Muscle layer of duodenum (tissue), 2 donors: Measurements from ENCODE around the gene KRT40.

Experiments used
- H3K27ac ChIP-seq: one replicate; pipeline ENCODE4 v1.7.0; 2013; ENCODE audit warnings: mild to moderate bottlenecking, low read length
- H3K27me3 ChIP-seq: one replicate; pipeline ENCODE4 v1.7.0; 2013; ENCODE audit warnings: low read depth, mild to moderate bottlenecking, control low read depth, low read length
- H3K36me3 ChIP-seq, 2 donors: one replicate each; pipeline ENCODE4 v1.7.0; 2013; ENCODE audit warnings: low read length in 2 of 2, control low read depth in 1 of 2, mild to moderate bottlenecking in 1 of 2; ENCODE audit not compliant: insufficient read depth in 2 of 2, control insufficient read depth in 1 of 2
- H3K4me1 ChIP-seq, 2 donors: one replicate each; pipeline ENCODE4 v1.7.0; 2013; ENCODE audit warnings: low read length in 2 of 2, mild to moderate bottlenecking in 2 of 2, control low read depth in 1 of 2, moderate library complexity in 1 of 2; ENCODE audit not compliant: insufficient read depth in 2 of 2, control insufficient read depth in 1 of 2
- H3K4me3 ChIP-seq, 2 donors: one replicate each; pipeline ENCODE4 v1.7.0; 2013; ENCODE audit warnings: low read length in 2 of 2, low read depth in 1 of 2, mild to moderate bottlenecking in 1 of 2
- H3K9me3 ChIP-seq, 2 donors: one replicate each; pipeline ENCODE4 v1.7.0; 2013; ENCODE audit warnings: low read length in 2 of 2, control low read depth in 1 of 2, mild to moderate bottlenecking in 1 of 2; ENCODE audit not compliant: control insufficient read depth in 1 of 2
- donor health status: healthy.

KRT40 gene

DNA sequence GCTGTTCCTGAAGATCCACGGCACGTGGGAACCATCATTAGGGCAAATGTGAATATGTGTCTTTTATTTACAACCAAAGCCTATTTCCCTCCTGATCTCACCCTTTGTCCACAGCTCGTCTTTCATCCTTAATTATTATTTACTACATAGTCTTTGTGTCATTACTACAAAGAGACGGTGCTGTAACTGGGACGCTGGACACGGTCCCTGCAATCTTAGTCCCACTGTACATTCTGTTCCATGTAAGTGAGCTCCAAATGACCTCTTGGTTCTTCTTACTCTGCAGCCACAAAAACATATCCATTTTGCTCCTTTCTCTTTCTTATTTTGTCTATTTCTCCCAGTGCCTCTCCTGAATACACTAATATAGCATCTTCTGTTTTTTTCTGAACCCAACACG lies 34.0 kb downstream of the KRT40 start:
- H3K4me3 ChIP-seq: no peak overlapping the region
- no peaks in the 10 kb centered on the region for H3K36me3 ChIP-seq
- no peaks in the 10 kb centered on the region for H3K9me3 ChIP-seq
- no peak overlapping the region for H3K27ac ChIP-seq
- H3K27me3 ChIP-seq: peaks cover 4% of the 10 kb centered on the region
- no peaks in the 10 kb centered on the region for H3K4me1 ChIP-seq

- H3K4me3 ChIP-seq: no peak overlapping the region
- H3K36me3 ChIP-seq: no peaks in the 10 kb centered on the region
- no peaks in the 10 kb centered on the region for H3K4me1 ChIP-seq
- H3K27me3 ChIP-seq: peaks cover 4% of the 10 kb centered on the region
- no peaks in the 10 kb centered on the region for H3K9me3 ChIP-seq
- no peak overlapping the region for H3K27ac ChIP-seq
Observed at GRCh38 chr17:40949418-40949817, 34.7 kb downstream of the KRT40 start.

DNA sequence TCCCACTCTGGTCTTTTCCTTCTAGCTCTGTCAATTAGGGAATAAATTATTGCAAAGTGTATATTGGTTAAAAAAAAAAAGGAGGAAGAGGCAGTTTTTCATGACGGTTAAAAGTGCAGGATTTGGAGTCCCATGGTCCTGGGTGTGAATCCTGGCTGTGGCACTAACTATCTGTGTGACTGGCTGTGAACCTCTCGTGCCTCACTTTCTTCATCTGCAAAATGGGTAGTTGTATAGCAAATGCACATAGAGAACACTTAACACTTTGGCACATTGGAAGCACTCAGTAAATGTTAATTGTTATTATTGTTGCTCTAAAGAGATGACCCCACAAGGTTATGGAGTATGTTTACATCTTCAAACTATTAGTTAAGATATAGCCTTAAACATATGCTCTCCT lies 36.2 kb downstream of the KRT40 start:
- Histone ChIP-seq H3K9me3 (no peaks in the 10 kb centered on the region), H3K27ac (no peak overlapping the region), H3K36me3 (no peaks in the 10 kb centered on the region), H3K27me3 (peaks cover 4% of the 10 kb centered on the region), H3K4me3 (no peak overlapping the region), H3K4me1 (no peaks in the 10 kb centered on the region)

DNA sequence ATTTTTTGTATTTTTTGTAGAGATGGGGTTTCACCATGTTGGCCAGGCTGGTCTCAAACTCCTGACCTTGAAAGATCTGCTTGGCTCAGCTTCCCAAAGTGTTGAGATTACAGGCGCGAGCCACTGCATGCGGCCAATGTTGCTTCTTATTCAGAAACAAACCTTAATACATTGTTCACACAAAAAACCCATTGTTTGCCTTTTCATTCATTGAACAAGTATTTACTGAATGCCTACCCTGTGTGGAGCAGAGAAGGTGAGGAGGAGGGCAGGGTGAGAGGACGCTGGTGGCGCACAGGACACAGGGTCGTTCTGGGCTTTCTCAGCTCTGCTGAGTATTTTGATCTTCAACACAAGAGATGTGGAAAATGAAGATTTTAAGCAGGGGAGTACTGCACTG lies 38.7 kb downstream of the KRT40 start:
- Histone ChIP-seq H3K4me3 (no peak overlapping the region), H3K4me1 (no peaks in the 10 kb centered on the region), H3K36me3 (no peaks in the 10 kb centered on the region), H3K27ac (no peak overlapping the region), H3K27me3 (peaks cover 4% of the 10 kb centered on the region), H3K9me3 (no peaks in the 10 kb centered on the region)

DNA sequence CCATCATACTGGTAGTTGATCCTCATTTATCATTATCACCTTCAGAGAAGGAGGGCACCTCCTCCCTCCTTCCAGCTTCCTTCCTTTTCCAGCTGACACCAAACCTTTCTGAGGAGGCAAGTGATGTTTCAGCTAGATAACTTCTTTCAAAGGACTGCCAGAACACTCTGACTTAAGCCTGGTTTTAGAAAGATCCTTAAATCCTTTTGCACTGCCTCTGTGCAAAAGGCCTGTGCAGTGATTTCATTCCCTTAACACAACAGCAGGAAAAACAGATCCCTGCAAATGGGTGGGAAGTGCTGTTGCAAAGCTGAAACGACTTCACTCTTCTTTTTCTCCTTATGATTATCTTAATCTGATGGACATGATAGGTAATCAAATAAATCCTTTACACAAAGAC lies 39.6 kb downstream of the KRT40 start:
- H3K36me3 ChIP-seq: no peaks in the 10 kb centered on the region
- no peaks in the 10 kb centered on the region for H3K4me1 ChIP-seq
- peaks cover 4% of the 10 kb centered on the region for H3K27me3 ChIP-seq
- no peak overlapping the region for H3K27ac ChIP-seq
- no peak overlapping the region for H3K4me3 ChIP-seq
- H3K9me3 ChIP-seq: no peaks in the 10 kb centered on the region

DNA sequence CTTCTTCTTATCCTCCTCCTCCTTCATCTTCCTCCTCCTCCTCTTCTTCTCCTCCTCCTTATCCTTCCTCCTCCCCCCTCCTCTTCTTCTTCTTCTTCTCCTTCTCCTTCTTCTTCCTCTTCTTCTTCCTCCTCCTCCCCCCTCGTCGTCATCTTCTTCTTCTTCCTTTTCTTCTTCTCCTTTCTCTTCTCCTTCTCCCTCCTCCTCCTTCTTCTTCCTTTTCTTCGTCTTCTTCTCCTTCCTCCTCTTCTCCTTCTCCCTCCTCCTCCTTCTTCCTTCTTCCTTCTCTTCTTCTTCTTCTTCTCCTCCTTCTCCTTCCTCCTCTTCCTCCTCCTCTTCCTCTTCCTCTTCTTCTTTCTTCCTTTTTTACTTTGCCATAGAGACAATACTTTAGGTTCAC lies 41.6 kb downstream of the KRT40 start:
- no peak overlapping the region for H3K4me3 ChIP-seq
- H3K36me3 ChIP-seq: no peaks in the 10 kb centered on the region
- H3K4me1 ChIP-seq: no peaks in the 10 kb centered on the region
- H3K27me3 ChIP-seq: peaks cover 4% of the 10 kb centered on the region
- no peaks in the 10 kb centered on the region for H3K9me3 ChIP-seq
- H3K27ac ChIP-seq: no peak overlapping the region

GRCh38 chr17:40940266-40940665 lies 43.9 kb downstream of the KRT40 start:
- Histone ChIP-seq H3K4me1 (peaks cover 0 to 4% of the 10 kb centered on the region in 2 donors), H3K27me3 (no peaks in the 10 kb centered on the region), H3K27ac (no peak overlapping the region), H3K4me3 (no peak overlapping the region), H3K9me3 (no peaks in the 10 kb centered on the region), H3K36me3 (no peaks in the 10 kb centered on the region)

- Histone ChIP-seq H3K36me3 (no peaks in the 10 kb centered on the region), H3K4me3 (no peak overlapping the region), H3K27ac (no peak overlapping the region), H3K27me3 (no peaks in the 10 kb centered on the region), H3K4me1 (peaks cover 0 to 4% of the 10 kb centered on the region in 2 donors), H3K9me3 (no peaks in the 10 kb centered on the region)
Observed at GRCh38 chr17:40938981-40939380, 45.1 kb downstream of the KRT40 start.

DNA sequence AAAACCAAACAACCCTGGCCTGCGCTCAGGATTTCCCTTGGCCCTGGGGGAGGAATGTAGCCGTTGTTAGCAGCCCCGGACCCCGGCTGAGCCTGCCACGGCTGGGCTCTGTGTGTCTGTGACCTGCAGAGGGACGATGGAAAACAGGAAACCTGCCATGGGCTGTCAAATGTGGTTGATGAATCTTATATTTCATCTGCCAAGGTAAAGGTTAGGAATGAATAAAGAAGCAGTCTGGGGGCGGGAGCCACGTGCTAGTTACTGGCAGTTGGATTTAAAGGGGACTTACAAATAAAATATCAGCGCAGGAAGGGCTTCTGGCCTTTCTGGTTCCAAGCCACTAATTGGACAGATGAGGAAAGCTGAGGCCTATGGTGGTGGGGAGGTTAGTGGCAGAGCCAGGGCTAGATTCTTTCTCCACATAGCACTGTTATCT lies 46.7 kb downstream of the KRT40 start, which contains the start of gene KRT23:
KRT23 (minus strand) TSS at position 263 of the 436 bp plus-strand sequence. CDS start 1,043 bp downstream, outside the sequence.
- Histone ChIP-seq H3K36me3 (no peaks in the 10 kb centered on the region), H3K27me3 (no peaks in the 10 kb centered on the region), H3K9me3 (no peaks in the 10 kb centered on the region), H3K4me3 (no peak within 1 kb of the TSS), H3K27ac (no peak within 1 kb of the TSS), H3K4me1 (peaks cover 0 to 4% of the 10 kb centered on the region in 2 donors)

DNA sequence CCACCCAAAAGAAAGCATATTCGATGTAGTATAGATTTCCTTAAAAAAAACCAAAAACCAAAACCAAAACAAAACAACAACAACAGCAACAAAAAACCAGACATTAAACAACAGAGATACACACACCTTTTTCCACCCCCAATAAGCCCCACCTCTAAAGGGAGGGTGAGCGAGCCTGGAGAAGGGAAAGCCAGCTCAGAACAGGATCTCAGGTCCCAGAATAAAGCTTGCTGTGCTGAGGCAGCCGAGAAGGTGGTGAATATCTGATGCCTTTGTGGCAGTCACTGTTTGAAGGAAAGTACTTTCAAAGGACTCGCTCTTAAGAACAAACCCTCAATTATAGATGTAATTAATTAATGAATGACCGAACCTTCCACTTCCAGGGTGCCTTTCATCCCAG lies 47.1 kb downstream of the KRT40 start:
- Histone ChIP-seq H3K4me1 (peaks cover 0 to 4% of the 10 kb centered on the region in 2 donors), H3K27me3 (no peaks in the 10 kb centered on the region), H3K36me3 (no peaks in the 10 kb centered on the region), H3K27ac (no peak overlapping the region), H3K9me3 (no peaks in the 10 kb centered on the region), H3K4me3 (no peak overlapping the region)

DNA sequence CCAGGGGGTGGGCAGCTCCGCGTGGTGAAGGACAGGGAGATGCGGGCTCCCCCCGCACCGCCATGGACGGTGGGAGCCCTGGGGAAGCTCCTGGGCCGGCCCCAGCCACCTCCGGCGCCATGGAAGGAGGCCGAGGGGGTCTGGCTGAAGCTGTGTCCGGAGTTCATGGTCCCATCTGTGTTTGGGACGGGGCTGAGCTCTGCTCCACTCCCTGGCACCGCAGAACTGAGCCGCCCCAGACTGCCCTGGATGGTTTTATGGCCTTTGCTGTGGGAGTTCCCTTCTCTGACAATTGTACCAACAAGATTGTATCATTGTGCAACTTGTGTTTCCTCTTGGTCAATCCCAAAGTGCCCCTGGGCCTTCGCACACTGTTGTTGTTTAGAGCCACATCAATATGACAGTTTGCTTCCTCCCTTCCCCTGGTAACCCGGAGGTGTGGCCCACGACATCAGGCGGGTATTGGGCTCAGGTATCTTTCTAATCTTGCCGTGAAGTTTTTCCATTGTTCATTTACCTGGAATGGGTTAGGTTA lies 47.6 kb downstream of the KRT40 start:
- Histone ChIP-seq H3K36me3 (no peaks in the 10 kb centered on the region), H3K4me3 (no peak overlapping the region), H3K27me3 (no peaks in the 10 kb centered on the region), H3K4me1 (peaks cover 0 to 4% of the 10 kb centered on the region in 2 donors), H3K27ac (no peak overlapping the region), H3K9me3 (no peaks in the 10 kb centered on the region)

DNA sequence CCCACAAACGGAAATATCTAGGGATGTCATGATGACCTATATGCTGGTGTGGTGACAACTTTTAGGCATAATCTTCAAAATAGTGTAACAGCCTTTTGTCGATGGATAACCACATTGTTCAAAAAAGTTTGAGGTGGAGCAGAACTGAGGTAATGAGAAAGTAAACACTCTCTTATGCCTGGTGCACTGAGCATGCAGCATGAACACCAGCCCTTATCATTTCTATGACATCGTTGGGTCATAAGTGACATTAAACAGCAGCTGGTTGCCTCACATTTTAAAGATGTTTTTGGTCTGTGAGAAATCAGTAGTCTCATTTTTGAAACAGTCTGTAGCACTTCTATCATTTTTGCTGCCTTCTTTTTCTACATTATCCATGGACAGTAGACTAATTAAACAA lies 48.5 kb downstream of the KRT40 start:
- Histone ChIP-seq H3K27me3 (no peaks in the 10 kb centered on the region), H3K27ac (no peak overlapping the region), H3K4me1 (peaks cover 0 to 4% of the 10 kb centered on the region in 2 donors), H3K36me3 (no peaks in the 10 kb centered on the region), H3K4me3 (no peak overlapping the region), H3K9me3 (no peaks in the 10 kb centered on the region)
